OCI-LY1 (cell line): ENCODE data around the gene NCF4.

Experiments used
- EZH2 ChIP-seq: fragments of 200-600 bp; sonication (generic), shearing (Covaris generic); IDR thresholded peaks from 2 replicates; pipeline ENCODE4 v1.8.0; 2017; ENCODE audit warnings: borderline replicate concordance, mixed run types, mild to moderate bottlenecking, antibody characterized with exemption, low read length, moderate library complexity, mixed read lengths
- TF ChIP-seq, protein P1 (sequence below): fragments of 200-600 bp; sonication (generic), shearing (Covaris generic); IDR thresholded peaks from 2 replicates; pipeline ENCODE4 v1.5.1; 2017; ENCODE audit warnings: mild to moderate bottlenecking, antibody characterized with exemption, low read length, moderate library complexity, mixed read lengths

DNA sequence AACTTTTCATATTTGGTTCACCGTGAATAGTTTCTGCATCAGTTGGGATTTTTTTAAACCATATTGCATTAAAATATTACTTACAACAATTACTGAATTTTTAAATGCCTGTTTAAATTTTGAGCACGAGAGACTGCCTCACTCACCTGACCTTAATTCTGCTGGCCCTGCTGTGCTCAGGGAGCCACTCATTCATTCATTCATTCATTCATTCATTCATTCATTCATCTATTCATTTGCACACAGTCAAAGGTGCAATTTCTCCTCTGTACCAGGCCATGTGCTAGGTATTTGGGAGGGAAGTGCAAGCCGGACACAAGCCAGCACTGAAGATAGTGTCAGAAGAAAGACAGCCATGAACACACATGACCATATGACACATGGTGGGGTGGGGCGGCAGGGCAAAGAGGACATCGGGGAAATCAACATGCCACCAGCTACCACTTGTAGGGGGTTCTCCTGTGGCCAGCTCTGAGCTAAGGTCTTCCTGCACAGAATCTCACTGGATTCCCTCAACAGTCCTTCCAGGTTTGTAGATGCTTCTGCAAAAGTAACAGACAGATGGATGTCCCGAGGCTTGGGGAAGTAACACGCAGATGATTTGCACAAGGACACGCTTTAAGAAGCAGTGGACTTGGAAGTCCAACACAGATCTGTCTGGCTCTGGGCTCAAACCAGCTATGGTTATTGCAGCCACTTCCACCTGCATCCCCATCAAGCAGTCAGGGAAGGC lies 52.1 kb downstream of the NCF4 start:
- no peak for TF ChIP-seq EZH2
- TF ChIP-seq, protein P1, sequence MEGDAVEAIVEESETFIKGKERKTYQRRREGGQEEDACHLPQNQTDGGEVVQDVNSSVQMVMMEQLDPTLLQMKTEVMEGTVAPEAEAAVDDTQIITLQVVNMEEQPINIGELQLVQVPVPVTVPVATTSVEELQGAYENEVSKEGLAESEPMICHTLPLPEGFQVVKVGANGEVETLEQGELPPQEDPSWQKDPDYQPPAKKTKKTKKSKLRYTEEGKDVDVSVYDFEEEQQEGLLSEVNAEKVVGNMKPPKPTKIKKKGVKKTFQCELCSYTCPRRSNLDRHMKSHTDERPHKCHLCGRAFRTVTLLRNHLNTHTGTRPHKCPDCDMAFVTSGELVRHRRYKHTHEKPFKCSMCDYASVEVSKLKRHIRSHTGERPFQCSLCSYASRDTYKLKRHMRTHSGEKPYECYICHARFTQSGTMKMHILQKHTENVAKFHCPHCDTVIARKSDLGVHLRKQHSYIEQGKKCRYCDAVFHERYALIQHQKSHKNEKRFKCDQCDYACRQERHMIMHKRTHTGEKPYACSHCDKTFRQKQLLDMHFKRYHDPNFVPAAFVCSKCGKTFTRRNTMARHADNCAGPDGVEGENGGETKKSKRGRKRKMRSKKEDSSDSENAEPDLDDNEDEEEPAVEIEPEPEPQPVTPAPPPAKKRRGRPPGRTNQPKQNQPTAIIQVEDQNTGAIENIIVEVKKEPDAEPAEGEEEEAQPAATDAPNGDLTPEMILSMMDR: no peak
